ENCODE measurements around the gene CTNS. TPM values are rescaled to one million over a fixed set of nuclear protein-coding genes. Genes with fewer than 3 reads are reported as not detected.

The CTNS gene
- polyA plus RNA-seq, 5 donors, result 10.1 to 13.8 (median 12.1) TPM

GRCh38 chr17:3657874-3658783 lies 21.6 kb downstream of the CTNS start:
- DNase-seq, result no peak

GRCh38 chr17:3658784-3659449 lies 22.4 kb downstream of the CTNS start:
- no peak for DNase-seq

DNA sequence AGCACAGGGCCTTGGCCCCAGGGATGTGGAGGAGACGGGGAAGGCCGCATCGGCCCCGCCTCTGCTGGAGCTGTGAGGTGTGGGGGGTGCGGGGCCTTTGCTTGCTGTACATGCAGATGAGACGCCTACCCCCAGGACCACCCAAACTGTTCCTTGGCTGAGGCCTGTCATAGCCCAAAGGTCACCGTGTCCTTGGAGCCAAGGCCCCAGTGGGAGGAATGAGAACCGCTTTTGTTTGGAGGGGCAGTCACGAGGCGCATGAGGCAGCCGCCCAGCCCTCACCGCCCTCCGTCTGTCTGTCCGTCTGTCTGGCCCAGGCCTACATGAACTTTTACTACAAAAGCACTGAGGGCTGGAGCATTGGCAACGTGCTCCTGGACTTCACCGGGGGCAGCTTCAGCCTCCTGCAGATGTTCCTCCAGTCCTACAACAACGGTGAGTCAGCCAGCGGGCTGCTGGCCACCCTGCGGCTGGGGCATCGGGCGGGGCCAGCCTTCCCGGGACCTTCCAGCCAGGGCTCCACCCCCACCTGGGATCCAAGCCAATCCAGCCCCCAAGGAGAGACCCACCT lies 23.1 kb downstream of the CTNS start:
- peak in 1 of 2 donors; percentile 27 for DNase-seq

- DNase-seq, result no peak
Observed at GRCh38 chr17:3660311-3660891, 23.8 kb downstream of the CTNS start.

DNA sequence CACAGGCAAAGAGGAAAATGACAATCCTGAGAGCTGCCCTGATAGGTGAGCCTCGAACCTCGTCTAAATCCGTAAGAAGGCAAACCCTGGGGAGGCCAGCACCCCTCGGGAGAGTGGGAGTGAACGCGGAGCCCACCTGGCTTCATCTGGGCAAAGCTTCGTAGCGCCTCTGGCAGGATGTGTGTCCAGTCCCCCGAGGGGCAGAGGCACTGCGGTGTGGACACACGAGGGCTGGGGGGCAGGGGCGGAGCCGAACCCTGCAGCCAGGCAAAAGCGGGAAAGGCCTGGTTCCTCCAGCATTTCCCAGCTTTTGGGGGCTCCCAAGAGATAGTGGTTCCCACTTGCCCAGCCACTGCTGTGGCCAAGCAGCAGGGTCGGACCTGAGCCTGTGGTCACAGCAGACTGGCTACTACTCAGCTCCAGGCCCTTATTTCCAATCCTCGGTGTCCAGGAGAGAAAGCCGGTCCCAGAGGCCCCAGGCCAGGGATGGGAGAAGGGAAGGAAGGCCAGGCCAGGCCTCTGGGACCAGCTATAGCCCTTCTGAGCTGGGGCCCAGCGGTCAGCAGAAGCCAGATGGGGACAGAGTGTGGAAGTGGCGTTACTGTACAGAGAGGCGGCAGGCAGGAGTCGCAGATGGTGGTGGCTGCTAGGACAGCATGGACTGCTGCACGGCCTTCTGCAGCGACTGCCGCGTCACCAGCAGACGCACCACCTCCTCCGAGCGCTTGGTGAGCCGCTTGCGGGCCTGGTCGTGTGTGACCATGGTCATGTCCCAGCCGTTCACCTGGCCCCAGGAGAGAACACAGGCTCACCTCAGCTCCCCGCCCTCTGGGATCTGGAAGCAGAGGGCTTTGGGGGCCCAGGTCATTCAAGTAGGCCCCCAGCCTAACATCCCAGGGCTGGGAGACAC lies 26.8 kb downstream of the CTNS start:
- DNase-seq, result no peak

GRCh38 chr17:3665834-3666233 lies 29.3 kb downstream of the CTNS start:
- no peak for DNase-seq

DNA sequence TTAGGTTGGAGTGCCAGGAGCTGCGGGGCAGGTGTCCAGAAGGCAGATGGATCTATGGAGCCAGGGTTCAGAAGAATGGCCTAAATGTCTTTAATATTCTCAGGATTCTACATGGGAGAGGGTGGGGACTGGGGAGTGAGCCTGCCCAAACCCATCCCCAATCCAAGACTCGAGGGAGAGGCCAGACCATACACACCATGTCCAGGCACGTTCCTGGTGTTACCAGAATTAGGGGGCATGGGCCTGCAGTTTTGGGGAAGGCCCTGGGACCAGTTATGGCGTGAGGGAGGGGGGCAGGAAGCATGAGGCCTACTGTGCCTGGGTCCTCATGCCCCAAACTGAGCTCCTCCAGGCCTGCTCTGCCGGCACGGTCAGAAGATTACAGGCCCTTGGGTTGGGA lies 30.0 kb downstream of the CTNS start:
- DNase-seq, result no peak

DNA sequence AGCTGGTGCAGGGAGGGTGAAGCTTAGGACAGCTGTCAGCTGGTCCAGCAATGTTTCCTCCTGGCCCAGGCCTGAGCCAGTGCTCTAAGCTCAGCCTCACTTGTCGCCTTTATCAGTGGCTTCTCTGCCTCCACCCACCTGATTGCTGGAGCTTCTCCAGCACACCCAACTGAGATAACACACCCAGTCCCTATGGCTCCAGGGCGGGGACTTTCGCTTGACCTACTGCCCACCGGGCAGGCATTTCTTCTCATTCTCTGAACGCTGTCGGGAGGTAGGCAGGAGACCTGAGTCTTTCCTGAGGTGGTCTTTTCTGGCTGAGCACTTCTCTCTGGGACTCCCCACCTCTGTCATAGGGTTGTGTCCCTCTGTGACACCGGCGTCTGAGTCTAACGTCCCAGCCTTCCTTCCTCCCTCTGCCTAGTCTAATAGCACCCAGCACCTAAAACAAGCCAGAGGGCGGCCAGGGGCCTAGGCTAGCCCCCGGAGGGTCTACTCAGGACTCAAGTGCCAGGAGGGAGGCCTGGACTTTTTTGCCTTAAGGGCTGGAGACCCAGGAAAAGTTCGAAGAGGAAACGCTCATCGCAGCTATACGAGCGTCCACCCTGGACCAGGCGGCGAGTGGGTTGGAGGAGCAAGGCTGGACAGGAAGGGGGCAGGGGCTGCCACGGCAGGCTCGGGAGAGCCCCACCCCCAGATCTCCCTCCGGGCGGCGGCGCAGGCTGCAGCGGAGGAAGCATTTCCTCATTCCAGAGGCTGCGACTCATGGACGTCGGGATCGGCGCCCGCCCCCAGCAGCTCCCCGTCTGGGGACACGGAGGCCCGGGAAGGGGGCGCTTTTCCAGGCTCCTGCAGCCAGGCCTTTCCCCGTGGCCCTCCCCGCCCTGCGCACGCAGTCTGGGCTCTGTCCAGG lies 31.1 kb downstream of the CTNS start:
- DNase-seq, result peak; percentile 87 to 90

- DNase-seq, result peak; percentile 99 to 100
Observed at GRCh38 chr17:3668279-3669084, 31.9 kb downstream of the CTNS start, which contains the start of the genes EMC6 and TAX1BP3. TSS of gene EMC6 (plus strand) at chr17:3668812. CDS start at chr17:3669147, 335 bp downstream. TSS of gene TAX1BP3 (minus strand) at chr17:3668578. CDS start at chr17:3668526, 52 bp downstream.

GRCh38 chr17:3669085-3669347 lies 32.5 kb downstream of the CTNS start:
- no peak for DNase-seq

- no peak for DNase-seq
Observed at GRCh38 chr17:3669548-3669947, 33.0 kb downstream of the CTNS start.

DNA sequence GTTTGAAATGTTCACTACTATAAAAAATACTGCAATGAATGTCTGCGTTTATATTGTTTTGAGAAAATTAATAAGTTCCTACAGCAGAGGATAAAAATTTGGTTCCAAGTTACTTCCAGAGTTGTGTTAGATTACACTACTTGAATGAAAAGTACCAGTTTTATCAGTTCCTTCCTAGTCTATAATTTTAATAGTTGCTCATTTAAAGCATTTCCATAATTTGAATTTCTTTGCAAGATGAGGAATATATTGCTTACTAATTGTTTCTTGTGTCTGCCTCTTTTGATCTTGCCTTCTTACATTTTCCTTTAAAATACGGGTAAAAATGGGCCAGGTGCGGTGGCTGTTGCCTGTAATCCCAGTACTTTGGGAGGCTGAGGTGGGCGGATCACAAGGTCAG lies 36.0 kb downstream of the CTNS start:
- DNase-seq, result no peak

DNA sequence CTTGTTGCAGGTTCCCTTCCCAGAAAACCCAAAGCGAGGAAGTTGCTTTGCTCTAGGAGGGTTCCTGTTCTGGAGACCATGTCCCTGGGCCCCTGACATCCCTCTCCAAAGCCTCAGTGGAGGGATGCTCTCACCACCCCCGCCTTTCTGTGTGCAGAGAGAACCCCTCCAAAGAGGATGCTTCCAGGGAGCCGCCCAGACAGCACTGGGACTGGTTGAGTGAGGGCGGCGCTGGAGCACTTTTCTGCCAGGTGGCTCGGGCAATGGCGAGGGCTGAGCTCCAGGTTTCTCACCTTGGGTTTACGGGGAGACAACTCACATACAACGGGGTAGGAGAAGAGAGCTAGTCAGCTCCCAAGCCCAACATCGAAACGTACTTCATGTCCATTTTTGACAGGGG lies 39.3 kb downstream of the CTNS start:
- DNase-seq, result no peak

DNA sequence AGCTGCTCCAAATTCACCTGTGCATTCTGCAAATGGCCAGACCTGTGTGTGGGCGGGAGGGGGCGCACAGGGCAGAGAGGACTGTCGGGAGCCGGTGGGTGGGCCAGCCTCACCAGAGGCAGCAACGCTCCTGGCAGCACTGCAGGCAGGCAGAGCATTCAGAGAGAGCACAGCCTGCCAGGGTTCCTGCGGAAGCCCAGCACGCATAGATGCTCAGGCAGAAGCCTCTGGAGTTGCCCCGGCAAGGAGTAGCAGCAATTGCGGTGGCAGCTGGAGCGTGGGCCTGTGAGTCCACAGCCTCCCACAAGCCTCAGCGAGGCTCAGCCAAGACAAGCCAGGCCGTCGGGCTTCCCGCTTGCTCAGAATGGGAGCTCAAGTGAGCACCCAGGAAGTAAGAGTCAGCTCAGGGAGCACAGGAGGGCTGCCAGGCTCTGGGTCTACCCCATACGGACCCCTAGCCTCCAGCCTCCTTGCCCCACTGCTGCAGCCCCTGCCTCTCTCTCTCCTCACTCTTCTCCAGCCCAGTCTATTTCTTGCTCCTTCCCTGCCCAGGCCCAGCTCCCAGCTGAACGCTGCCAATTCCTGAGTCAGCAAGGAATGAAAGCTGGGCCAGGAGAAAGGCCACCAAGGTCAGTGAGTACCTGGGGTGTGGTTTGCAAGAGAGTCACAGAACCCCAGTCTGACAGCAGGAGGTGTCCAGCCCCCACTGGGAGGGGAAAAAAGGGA lies 41.7 kb downstream of the CTNS start:
- DNase-seq, result no peak

GRCh38 chr17:3678821-3679530 lies 42.4 kb downstream of the CTNS start:
- no peak for DNase-seq

DNA sequence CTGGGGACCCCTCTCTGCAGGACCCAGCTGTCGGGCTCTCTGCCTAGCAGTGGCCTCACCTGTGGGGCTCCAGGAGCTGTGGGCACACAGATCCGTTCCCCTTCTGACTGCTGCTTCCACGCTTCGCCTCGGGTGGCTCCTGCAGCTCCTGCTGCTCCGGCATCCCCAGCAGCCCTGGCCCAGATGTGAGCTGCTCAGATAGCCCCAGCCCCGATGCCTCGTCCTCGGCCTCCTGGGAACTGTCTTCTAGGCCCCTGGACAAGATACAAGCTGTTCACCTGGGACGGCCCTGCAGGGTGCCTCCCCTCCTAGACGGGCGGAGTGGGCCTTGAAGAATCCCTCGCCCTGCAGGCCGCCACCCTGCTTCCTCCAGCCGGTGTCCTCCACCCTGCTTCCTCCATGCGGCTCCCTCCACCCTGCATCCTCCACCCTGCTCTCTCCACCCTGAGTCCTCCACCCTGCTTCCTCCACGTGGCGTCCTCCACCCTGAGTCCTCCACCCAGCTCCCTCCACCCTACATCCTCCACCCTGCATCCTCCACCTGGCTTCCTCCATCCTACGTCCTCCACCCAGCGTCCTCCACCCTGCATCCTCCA lies 43.1 kb downstream of the CTNS start:
- DNase-seq, result no peak

- no peak for DNase-seq
Observed at GRCh38 chr17:3681057-3681456, 44.5 kb downstream of the CTNS start.

GRCh38 chr17:3681565-3681964 lies 45.0 kb downstream of the CTNS start:
- DNase-seq, result no peak
